KMS-11 (cell line): ENCODE results near the gene PACSIN3.

Experiments
- H2AFZ ChIP-seq: fragments of 200-600 bp; sonication (generic); 2 replicates; pipeline ENCODE4 v1.6.1; 2016; ENCODE audit warnings: antibody characterized with exemption, mixed run types, low read depth
- H3K27ac ChIP-seq: fragments of 200-600 bp; sonication (generic); 2 replicates; pipeline ENCODE4 v1.6.1; 2016; ENCODE audit warnings: mild to moderate bottlenecking, mixed run types
- H3K27me3 ChIP-seq: fragments of 200-600 bp; sonication (generic); 2 replicates; pipeline ENCODE4 v1.6.1; 2017; ENCODE audit warnings: mild to moderate bottlenecking, low read depth, mixed run types, moderate library complexity; ENCODE audit not compliant: insufficient read depth
- H3K36me3 ChIP-seq: fragments of 200-600 bp; sonication (generic); 2 replicates; pipeline ENCODE4 v1.6.1; 2017; ENCODE audit warnings: mild to moderate bottlenecking, mixed run types; ENCODE audit not compliant: insufficient read depth
- H3K4me1 ChIP-seq: fragments of 200-600 bp; sonication (generic); 2 replicates; pipeline ENCODE4 v1.6.1; 2016; ENCODE audit warnings: mild to moderate bottlenecking, low read depth, mixed run types; ENCODE audit not compliant: poor library complexity, severe bottlenecking
- H3K4me2 ChIP-seq: fragments of 200-600 bp; sonication (generic); 2 replicates; pipeline ENCODE4 v1.7.0; 2016; ENCODE audit warnings: mild to moderate bottlenecking, mixed run types
- H3K4me3 ChIP-seq: fragments of 200-600 bp; sonication (generic); IDR thresholded peaks from 2 replicates; pipeline ENCODE4 v1.6.1; 2017; ENCODE audit warnings: low read depth, low read length, mixed read lengths; ENCODE audit not compliant: insufficient read depth
- H3K79me2 ChIP-seq: fragments of 200-600 bp; sonication (generic); 2 replicates; pipeline ENCODE4 v1.6.1; 2016; ENCODE audit warnings: low read depth, mixed run types; ENCODE audit not compliant: insufficient read depth
- H3K9ac ChIP-seq: fragments of 200-600 bp; sonication (generic); 2 replicates; pipeline ENCODE4 v1.6.1; 2016; ENCODE audit warnings: mild to moderate bottlenecking, mixed run types
- H4K20me1 ChIP-seq: fragments of 200-600 bp; sonication (generic); 2 replicates; pipeline ENCODE4 v1.6.1; 2016; ENCODE audit warnings: mild to moderate bottlenecking, mixed run types; ENCODE audit not compliant: insufficient read depth
- CTCF ChIP-seq: fragments of 200-600 bp; sonication (generic); conservative IDR thresholded peaks from 2 replicates; pipeline ENCODE4 v1.6.1; 2017; ENCODE audit warnings: low read depth, mild to moderate bottlenecking, antibody characterized with exemption, low read length, moderate library complexity, mixed read lengths

Gene PACSIN3

GRCh38 chr11:47161134-47161854, 24.9 kb downstream of the PACSIN3 start:
- Histone ChIP-seq H3K27ac (no peak overlapping the region), H3K9ac (no peak overlapping the region)

DNA sequence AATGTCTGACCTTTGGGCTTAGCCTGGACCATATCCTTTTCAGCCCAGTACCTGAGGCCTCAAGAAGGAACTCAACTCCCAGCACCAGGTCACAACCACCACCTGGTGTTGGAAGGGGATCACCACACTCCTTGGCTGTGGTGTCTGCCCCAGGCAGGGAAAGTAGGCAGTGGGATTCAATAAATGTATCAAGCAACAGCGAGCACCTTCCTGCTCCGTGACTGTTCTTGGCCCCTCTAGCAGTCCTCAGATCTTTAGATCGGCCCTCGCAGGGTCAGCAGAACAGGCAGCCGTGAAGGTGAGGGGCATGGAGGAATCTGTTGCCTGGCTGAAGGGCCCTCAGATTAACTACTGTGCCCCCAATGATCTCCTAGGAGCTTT, 25.5 kb downstream of the PACSIN3 start:
- no peak overlapping the region for H3K9ac ChIP-seq
- H2AFZ ChIP-seq = no peak overlapping the region
- no peaks in the 10 kb centered on the region for H3K4me1 ChIP-seq
- no peak overlapping the region for H3K4me3 ChIP-seq
- no peaks in the 10 kb centered on the region for H3K36me3 ChIP-seq
- H3K27me3 ChIP-seq = no peaks in the 10 kb centered on the region
- H3K27ac ChIP-seq = no peak overlapping the region
- no peaks in the 10 kb centered on the region for H3K79me2 ChIP-seq
- no peak overlapping the region for H3K4me2 ChIP-seq
- no peaks in the 10 kb centered on the region for H4K20me1 ChIP-seq
- TF ChIP-seq CTCF = no peak

More at GRCh38 chr11:47161134-47161854, 24.9 kb downstream of the PACSIN3 start:
- peaks cover 1% of the 10 kb centered on the region for H3K4me1 ChIP-seq
- no peaks in the 10 kb centered on the region for H3K79me2 ChIP-seq
- no peak overlapping the region for H3K4me3 ChIP-seq
- H3K27me3 ChIP-seq = no peaks in the 10 kb centered on the region
- peak; percentile 76 for TF ChIP-seq CTCF
- no peak overlapping the region for H3K4me2 ChIP-seq
- H2AFZ ChIP-seq = no peak overlapping the region
- no peaks in the 10 kb centered on the region for H4K20me1 ChIP-seq
- no peaks in the 10 kb centered on the region for H3K36me3 ChIP-seq

DNA sequence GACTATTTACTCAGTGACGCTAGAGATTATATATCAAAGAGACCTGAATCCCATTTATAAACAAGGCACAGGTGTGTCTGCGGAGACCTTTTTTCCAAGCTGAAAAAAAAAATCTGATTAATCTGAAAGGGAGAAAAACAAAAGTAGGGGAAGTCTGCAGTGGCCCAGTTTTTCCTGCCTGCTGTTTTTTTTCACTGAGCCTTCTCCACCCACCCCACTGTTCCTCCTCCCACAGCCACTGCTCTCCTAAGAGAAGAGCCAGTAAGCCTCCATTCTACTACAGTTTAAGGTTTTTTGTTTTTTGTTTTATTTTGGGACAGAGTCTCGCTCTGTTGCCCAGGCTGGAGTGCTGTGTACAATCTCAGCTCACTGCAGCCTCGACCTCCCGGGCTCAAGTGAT, 28.0 kb downstream of the PACSIN3 start:
- Histone ChIP-seq H3K4me3 (no peak overlapping the region), H3K27me3 (no peaks in the 10 kb centered on the region), H3K79me2 (no peaks in the 10 kb centered on the region), H3K27ac (no peak overlapping the region), H3K9ac (no peak overlapping the region), H2AFZ (no peak overlapping the region), H3K36me3 (no peaks in the 10 kb centered on the region), H4K20me1 (no peaks in the 10 kb centered on the region), H3K4me2 (no peak overlapping the region), H3K4me1 (no peaks in the 10 kb centered on the region)
- TF ChIP-seq CTCF = no peak

DNA sequence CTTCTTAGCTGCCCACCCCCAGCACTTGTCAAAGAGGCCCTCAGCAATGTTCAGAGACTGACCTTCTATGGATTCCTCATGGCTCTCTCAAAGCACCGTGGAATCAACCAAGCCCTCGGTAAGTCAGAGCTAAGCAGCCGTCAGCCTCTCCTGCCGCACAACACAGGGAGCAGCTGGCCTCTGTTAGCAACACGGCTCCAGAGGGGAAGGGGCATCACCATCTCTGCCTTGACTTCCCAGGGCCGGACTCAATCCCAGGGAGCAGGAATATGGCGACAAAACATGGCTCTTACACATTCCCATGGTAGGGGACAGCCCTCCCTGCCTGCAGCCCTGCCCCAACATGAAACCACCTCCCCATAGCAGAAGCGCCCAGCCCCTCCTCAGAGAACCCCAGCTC, 28.4 kb downstream of the PACSIN3 start:
- no peaks in the 10 kb centered on the region for H3K4me1 ChIP-seq
- no peak for TF ChIP-seq CTCF
- H3K36me3 ChIP-seq = no peaks in the 10 kb centered on the region
- H3K4me3 ChIP-seq = no peak overlapping the region
- no peak overlapping the region for H3K4me2 ChIP-seq
- no peaks in the 10 kb centered on the region for H4K20me1 ChIP-seq
- H3K27me3 ChIP-seq = no peaks in the 10 kb centered on the region
- no peaks in the 10 kb centered on the region for H3K79me2 ChIP-seq
- H3K9ac ChIP-seq = no peak overlapping the region
- no peak overlapping the region for H3K27ac ChIP-seq
- no peak overlapping the region for H2AFZ ChIP-seq
